ENCODE measurements around the gene SMG5. TPM values are rescaled to one million over a fixed set of nuclear protein-coding genes. Genes with fewer than 3 reads are reported as not detected.

The SMG5 gene
- total RNA-seq, 2 experiments from 2014 or later: 87.9 to 88.9 TPM

- no peak overlapping the region for H3K4me2 ChIP-seq (ENCODE audit: low read length)
- DNase-seq (ENCODE audit: low spot score): no peak
- H2AFZ ChIP-seq (ENCODE audit: low read length): no peak overlapping the region
- peaks cover 17% of the 10 kb centered on the region for H3K4me1 ChIP-seq (ENCODE audit: insufficient read depth, low read length, poor library complexity, severe bottlenecking)
- CTCF ChIA-PET (ENCODE audit: unreplicated experiment): no interaction called here
- H3K9me3 ChIP-seq (ENCODE audit: low read length): no peaks in the 10 kb centered on the region
- H3K36me3 ChIP-seq (ENCODE audit: insufficient read depth, low read length): peaks cover 88% of the 10 kb centered on the region
- no TSS peak for BruUV-seq (replicated peaks)
- H4K20me1 ChIP-seq (ENCODE audit: insufficient read depth, low read length): peaks cover 15% of the 10 kb centered on the region; the same call in 1 of the 2 replicates
- POLR2A ChIA-PET: interaction anchor here (0.6 kb wide), 1 partner anchor 402 kb away, joined by 3 read pairs; no protein-coding TSS in a partner anchor
- peaks cover 34% of the 10 kb centered on the region for H3K79me2 ChIP-seq (ENCODE audit: insufficient read depth, low read depth, low read length)
- TF ChIP-seq CTCF (conservative IDR thresholded peaks at IDR 0.05; ENCODE audit: low read length) (no peak), EZH2phosphoT487 (IDR thresholded peaks at IDR 0.05; ENCODE audit: borderline replicate concordance, low read depth, low read length) (no peak)
- no peak overlapping the region for H3K27ac ChIP-seq (ENCODE audit: low read depth, low read length, poor library complexity, severe bottlenecking)
- intact Hi-C loops (cut with micrococcal nuclease; ENCODE audit: unreplicated experiment): no loop called here
- no peak overlapping the region for H3K4me3 ChIP-seq (ENCODE audit: low read depth, low read length, poor library complexity, severe bottlenecking)
- no peaks in the 10 kb centered on the region for H3K9me2 ChIP-seq (ENCODE audit: insufficient read depth, low read length)
These were observed 6.1 kb downstream of the SMG5 start for GRCh38 chr1:156276532-156276931.

- intact Hi-C loops (cut with micrococcal nuclease; ENCODE audit: unreplicated experiment): no loop called here
- POLR2A ChIA-PET: interaction anchor here (0.7 kb wide), 1 partner anchor 9 kb away, joined by 4 read pairs; no protein-coding TSS in a partner anchor
- TF ChIP-seq EZH2phosphoT487 (IDR thresholded peaks at IDR 0.05; ENCODE audit: borderline replicate concordance, low read depth, low read length) (no peak), CTCF (conservative IDR thresholded peaks at IDR 0.05; ENCODE audit: low read length) (no peak)
- H3K4me2 ChIP-seq (ENCODE audit: low read length): no peak overlapping the region
- no peaks in the 10 kb centered on the region for H3K79me2 ChIP-seq (ENCODE audit: insufficient read depth, low read depth, low read length)
- no peaks in the 10 kb centered on the region for H3K9me2 ChIP-seq (ENCODE audit: insufficient read depth, low read length)
- CTCF ChIA-PET (ENCODE audit: unreplicated experiment): no interaction called here
- BruUV-seq (replicated peaks): no TSS peak
- H4K20me1 ChIP-seq (ENCODE audit: insufficient read depth, low read length): no peaks in the 10 kb centered on the region
- H3K4me3 ChIP-seq (ENCODE audit: low read depth, low read length, poor library complexity, severe bottlenecking): no peak overlapping the region
- no peaks in the 10 kb centered on the region for H3K9me3 ChIP-seq (ENCODE audit: low read length)
- no peak overlapping the region for H2AFZ ChIP-seq (ENCODE audit: low read length)
- peaks cover 94% of the 10 kb centered on the region for H3K36me3 ChIP-seq (ENCODE audit: insufficient read depth, low read length)
- no peak overlapping the region for H3K27ac ChIP-seq (ENCODE audit: low read depth, low read length, poor library complexity, severe bottlenecking)
- no peak for DNase-seq (ENCODE audit: low spot score)
- no peaks in the 10 kb centered on the region for H3K4me1 ChIP-seq (ENCODE audit: insufficient read depth, low read length, poor library complexity, severe bottlenecking)
These were observed 12.3 kb downstream of the SMG5 start for GRCh38 chr1:156270314-156270713.

GRCh38 chr1:156268336-156268735 lies 14.3 kb downstream of the SMG5 start:
- no peaks in the 10 kb centered on the region for H3K9me2 ChIP-seq (ENCODE audit: insufficient read depth, low read length)
- no peak overlapping the region for H2AFZ ChIP-seq (ENCODE audit: low read length)
- no peak for DNase-seq (ENCODE audit: low spot score)
- H3K27ac ChIP-seq (ENCODE audit: low read depth, low read length, poor library complexity, severe bottlenecking): no peak overlapping the region
- TF ChIP-seq EZH2phosphoT487 (IDR thresholded peaks at IDR 0.05; ENCODE audit: borderline replicate concordance, low read depth, low read length) (no peak), CTCF (conservative IDR thresholded peaks at IDR 0.05; ENCODE audit: low read length) (no peak)
- POLR2A ChIA-PET: interaction anchor here (0.5 kb wide), 1 partner anchor 126 kb away, joined by 4 read pairs; no protein-coding TSS in a partner anchor
- no peaks in the 10 kb centered on the region for H4K20me1 ChIP-seq (ENCODE audit: insufficient read depth, low read length)
- H3K4me2 ChIP-seq (ENCODE audit: low read length): no peak overlapping the region
- H3K79me2 ChIP-seq (ENCODE audit: insufficient read depth, low read depth, low read length): no peaks in the 10 kb centered on the region
- H3K9me3 ChIP-seq (ENCODE audit: low read length): no peaks in the 10 kb centered on the region
- no peaks in the 10 kb centered on the region for H3K4me1 ChIP-seq (ENCODE audit: insufficient read depth, low read length, poor library complexity, severe bottlenecking)
- no peak overlapping the region for H3K4me3 ChIP-seq (ENCODE audit: low read depth, low read length, poor library complexity, severe bottlenecking)
- intact Hi-C loops (cut with micrococcal nuclease; ENCODE audit: unreplicated experiment): no loop called here
- peaks cover 93% of the 10 kb centered on the region for H3K36me3 ChIP-seq (ENCODE audit: insufficient read depth, low read length)
- CTCF ChIA-PET (ENCODE audit: unreplicated experiment): no interaction called here
- no TSS peak for BruUV-seq (replicated peaks)
